GM21737 (cell line): ENCODE measurements around the gene NANOGP8.
"Not testable (repeated sequence)": the region's sequence is repeated elsewhere in the genome, so short reads cannot be mapped to it uniquely, and the experiment has no call there.

Source experiments
- ATAC-seq: cut with Tn5 transposase; IDR thresholded peaks from one replicate; pipeline ENCODE4 v1.9.1; 2021; ENCODE audit warnings: mild to moderate bottlenecking, moderate library complexity; ENCODE audit not compliant: unreplicated experiment

The NANOGP8 gene, protein sequence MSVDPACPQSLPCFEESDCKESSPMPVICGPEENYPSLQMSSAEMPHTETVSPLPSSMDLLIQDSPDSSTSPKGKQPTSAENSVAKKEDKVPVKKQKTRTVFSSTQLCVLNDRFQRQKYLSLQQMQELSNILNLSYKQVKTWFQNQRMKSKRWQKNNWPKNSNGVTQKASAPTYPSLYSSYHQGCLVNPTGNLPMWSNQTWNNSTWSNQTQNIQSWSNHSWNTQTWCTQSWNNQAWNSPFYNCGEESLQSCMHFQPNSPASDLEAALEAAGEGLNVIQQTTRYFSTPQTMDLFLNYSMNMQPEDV

GRCh38 chr15:35085176-35085919 lies at the start of gene NANOGP8:
TSS of gene NANOGP8 (minus strand) at chr15:35085295. CDS start at chr15:35085110, 185 bp downstream.
- ATAC-seq = not testable (repeated sequence)

DNA sequence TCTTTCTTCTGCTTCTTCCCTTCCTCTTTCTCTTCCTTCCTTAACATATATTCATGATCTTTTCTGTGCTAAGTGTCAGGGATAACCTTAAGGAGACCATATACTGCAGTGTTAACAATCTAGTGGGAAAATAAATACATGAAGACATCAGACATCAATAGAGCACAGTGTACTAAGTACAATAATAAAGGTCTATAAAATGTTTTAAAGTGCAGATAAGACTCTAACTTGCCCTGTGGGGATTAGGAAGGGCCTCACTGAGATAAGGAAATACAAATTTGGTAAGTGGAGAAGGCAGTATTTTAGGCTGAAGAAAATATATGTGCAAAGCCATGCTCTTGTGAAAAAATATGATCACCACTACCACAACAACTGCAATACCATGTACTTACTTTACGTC lies 49.2 kb upstream of the NANOGP8 start:
- no peak for ATAC-seq

- no peak for ATAC-seq
These were observed 45.1 kb upstream of the NANOGP8 start for GRCh38 chr15:35130245-35130644.

DNA sequence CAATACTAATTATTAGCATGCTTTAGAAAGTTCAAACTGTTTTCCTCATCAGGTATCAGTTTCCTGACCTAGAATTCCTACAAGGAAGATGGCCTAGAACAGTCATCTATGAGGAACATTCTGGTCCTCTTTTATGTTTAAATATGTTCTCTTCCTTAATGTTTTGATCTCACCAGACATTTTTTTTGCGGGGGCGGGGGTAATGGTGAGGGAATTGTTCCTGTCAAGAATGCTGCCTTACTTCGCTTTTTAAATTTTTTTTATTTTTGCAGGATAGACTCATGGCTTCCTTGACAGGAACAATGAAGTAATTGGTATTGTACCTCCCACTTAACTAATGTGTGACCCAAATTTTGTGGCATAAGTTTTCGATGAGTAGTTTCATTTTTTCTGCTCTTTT lies 44.3 kb upstream of the NANOGP8 start:
- no peak for ATAC-seq

DNA sequence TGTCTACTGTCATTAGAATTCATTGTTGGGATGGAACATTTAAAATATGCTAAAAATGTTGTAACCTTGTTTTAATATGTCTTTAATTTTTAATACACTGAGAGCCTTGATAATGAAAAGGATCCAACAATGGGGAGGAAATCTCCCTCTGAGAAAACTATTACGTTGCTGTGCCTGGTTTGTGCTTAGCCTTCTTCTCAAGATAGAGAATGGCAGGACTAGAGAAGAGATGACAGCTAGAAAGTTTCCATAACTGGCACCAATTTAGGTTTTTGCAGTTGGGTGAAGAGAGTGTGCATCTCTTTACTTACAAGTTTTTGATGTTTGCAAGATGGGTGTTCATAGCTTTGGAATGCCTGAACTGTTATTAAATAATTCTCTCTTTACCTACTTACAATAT lies 42.6 kb upstream of the NANOGP8 start:
- ATAC-seq = no peak

- no peak for ATAC-seq
These were observed 41.1 kb upstream of the NANOGP8 start for GRCh38 chr15:35126236-35126635.

- ATAC-seq = no peak
These were observed 38.6 kb upstream of the NANOGP8 start for GRCh38 chr15:35123743-35124142.

- no peak for ATAC-seq
These were observed 36.7 kb upstream of the NANOGP8 start for GRCh38 chr15:35121611-35122359.

DNA sequence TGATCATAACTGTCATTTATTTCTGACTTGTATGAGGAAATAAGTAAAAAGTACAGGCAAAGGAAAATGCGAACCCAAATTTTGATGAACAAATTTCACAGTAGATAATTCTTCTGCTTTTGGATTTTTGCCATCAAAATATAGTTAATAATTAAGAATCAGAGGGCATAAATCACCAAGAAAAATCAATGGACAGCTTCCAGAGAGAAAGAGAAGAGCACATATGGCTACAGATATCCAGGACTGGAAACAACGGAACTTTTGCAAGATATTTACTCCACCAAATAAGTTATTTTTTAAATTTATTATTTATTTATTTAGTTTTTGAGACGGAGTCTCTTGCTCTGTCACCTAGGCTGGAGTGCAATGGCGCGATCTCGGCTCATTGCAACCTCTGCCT lies 35.1 kb upstream of the NANOGP8 start:
- ATAC-seq = no peak

DNA sequence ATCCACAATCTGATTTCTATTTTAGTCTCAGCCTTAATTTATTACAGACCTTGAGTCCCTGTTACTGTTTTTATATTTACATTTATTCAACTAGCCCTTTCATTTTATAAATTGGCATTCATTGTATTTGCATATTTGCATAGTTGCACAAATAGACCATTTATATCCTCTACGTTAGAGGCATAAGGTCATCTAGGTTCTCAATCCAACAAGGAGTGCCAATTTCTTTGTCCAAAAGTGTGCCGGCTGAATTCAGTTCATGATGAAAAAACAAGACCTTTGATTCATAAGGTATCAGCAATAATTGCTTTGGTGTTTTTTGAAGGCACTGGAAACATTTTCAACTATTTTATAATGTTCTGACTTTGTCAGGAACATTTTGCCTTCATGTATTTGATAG lies 33.9 kb upstream of the NANOGP8 start:
- ATAC-seq = no peak

DNA sequence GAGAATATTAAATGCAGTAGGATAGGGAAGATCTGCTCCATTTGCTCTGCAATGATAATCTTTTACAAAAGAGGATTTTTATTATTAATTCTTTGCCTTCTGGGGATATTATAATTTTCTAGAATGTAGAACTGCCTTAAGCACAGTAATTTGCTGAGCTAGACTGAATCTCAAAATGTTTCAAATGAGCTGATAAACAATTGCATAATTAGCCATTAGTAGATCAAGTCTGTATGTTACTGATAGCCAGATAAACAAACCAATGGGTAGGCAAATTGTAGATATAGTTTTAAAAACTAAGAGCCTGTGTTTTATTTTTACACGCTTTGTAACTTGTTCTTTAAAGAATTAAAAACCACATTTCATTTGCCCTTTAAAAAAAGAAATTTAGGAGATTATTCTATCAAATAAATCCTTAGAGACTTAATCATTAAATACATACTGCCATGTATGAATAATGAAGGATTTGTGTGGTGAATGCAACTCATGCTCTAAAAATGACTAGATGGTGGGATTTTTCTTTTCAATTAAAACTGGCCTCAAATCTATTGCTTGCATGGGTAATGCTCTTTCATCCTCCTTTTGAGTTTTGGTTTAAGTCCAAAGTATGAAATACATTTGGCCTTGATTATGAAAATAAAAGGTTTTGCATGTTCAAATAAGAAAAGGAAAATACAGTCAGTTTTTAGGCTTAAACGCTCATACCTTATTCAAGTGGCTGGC lies 32.6 kb upstream of the NANOGP8 start:
- no peak for ATAC-seq

DNA sequence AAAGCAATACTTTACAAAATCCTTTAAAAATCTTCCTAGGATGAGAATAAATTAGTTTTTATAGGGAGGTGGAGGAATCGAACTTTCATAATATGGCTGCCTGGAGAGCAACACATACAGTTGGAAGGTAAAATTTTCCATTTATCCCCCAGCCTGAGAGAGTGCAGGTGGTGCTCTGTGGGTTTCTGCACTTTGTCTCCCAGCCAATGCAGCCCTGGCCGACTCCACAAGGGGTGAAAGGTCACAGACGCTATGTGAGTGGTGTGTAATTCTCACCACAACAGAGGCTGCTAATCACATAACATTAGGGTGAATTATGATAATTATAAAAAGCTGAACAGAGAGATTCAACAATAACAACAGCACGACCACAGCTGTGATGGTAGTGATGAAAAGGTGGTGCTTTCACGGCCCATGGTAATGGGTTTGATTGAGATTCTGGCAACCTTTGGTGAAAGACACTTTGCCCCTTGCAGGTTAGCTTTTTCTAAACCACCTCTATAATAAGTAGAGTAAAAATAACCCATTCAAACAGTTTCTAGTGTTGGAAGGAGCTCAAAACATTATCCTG lies 30.1 kb upstream of the NANOGP8 start:
- no peak for ATAC-seq

GRCh38 chr15:35112346-35112745 lies 27.3 kb upstream of the NANOGP8 start:
- ATAC-seq = no peak

DNA sequence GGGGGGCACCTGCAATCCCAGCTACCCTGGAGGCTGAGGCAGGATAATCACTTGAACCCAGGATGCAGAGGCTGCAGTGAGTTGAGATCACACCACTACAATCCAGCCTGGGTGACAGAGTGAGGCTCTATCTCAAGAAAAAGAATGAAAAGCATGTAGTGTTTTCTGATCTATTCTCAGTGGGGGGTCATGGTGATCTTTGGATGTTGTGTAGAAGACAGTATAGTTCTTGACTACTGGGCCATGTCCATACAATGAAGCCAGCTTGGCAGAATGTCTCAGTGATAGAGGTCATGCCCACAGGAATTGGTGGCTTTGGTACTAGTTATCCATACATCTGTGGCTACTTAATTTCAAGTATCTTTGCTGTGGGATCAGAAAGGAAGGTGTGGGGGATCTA lies 26.8 kb upstream of the NANOGP8 start:
- no peak for ATAC-seq

DNA sequence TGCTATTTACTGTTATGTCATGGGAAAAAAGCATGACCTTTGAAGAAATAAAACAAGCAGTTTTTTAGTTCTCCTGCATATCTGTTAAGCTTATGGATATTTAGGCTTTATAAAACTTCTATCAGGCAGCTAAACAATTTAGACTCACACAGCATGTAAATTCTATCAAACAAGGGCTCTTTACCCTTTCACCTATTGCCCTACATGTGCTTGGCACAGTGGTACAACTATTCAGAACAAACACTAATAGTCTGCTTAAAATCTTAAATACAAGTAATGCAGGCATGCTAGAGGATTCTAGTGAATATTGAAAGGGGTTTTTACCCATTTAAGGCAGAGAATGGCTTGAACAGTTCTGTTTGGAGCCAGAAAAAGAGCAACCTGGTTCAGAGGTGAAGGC lies 23.4 kb upstream of the NANOGP8 start:
- ATAC-seq = no peak

DNA sequence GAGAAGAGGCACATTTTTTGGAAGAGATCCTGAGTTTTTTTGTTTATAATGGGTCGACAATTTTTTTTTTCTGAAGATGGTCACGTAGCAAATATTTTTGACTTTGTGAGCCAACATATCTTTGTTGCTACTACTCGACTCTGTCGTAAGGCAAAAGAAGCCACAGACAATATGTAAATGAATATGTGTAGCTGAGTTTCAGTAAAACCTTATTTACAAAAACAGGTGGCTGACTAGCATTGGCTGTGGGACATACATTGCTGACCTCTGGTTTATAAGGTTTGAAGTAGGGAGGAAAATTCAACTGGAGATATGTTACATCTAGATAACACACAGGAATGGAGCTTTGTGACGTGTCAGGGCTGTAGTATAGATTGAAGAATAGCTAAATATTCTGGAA lies 22.5 kb upstream of the NANOGP8 start:
- ATAC-seq = no peak

- no peak for ATAC-seq
These were observed 22.0 kb upstream of the NANOGP8 start for GRCh38 chr15:35107122-35107521.

DNA sequence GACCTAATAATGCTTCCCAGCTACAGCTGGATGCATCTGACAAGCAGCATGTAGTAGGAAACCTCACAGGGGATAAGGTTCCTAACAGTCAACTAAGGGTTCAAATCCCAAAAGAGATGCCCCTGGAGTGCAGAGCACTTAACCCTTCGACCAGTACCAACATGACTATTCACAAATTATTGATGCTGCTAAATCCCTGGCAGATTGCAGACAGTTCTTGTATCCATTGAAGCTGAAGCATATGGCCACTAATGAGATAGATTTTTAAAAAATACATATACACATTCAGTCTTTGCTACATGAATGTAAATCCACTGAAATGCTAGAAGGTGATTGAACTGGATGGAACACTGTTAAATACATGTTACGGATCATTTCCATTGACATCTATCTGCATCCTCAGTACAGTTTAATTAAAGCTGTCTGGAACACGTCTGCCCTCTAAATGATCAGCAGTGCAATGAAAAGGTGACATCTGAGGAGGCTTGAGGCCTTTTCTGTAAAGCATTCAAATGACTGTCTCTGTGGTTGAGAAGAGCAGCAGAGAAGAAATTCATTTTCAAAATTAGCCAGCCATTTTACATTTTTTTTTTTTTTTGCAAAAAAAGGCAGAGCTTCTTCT lies 19.5 kb upstream of the NANOGP8 start:
- no peak for ATAC-seq

- ATAC-seq = no peak
These were observed 17.1 kb upstream of the NANOGP8 start for GRCh38 chr15:35102186-35102585.

DNA sequence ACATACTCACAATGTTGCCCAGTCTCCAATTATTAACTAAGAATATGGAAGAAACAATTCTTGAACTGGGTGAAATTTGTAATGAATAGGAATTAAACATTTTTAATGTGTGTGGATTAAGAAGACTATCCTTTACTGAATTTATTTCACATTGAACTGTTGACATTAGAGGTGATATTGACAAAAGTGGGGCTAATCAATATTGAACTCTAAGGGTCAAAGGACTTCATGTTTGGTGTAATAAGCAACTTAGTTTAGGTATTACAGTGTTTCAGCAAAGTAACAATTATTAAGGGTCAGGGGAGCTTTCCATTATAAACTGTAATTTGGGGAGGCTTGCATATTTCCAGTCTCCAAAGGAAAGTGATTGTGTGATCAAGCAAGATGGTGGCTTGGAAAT lies 16.2 kb upstream of the NANOGP8 start:
- no peak for ATAC-seq
